Breast epithelium (tissue), 4 donors: ENCODE results near the gene KRT31. TPM values are rescaled to one million over a fixed set of nuclear protein-coding genes. Genes with fewer than 3 reads are reported as not detected.
"Not testable (repeated sequence)": the region's sequence is repeated elsewhere in the genome, so short reads cannot be mapped to it uniquely, and the experiment has no call there.

Experiments used
- DNase-seq, 2 donors: peaks; one replicate each; pipeline ENCODE4 v3.0.0-alpha.2; 2019; ENCODE audit warnings: low spot score in 2 of 2
- H3K27ac ChIP-seq, 2 donors: fragments of 200-600 bp; sonication (generic) in 1 of 2; one replicate each; pipeline ENCODE4 v1.5.1; 2016 to 2019; ENCODE audit warnings: mild to moderate bottlenecking in 1 of 2
- H3K27me3 ChIP-seq, 2 donors: fragments of 200-600 bp; sonication (generic) in 1 of 2; one replicate each; pipeline versions ENCODE4 v1.5.1 to v1.6.0; 2017 to 2019; ENCODE audit warnings: control low read depth in 1 of 2, mild to moderate bottlenecking in 1 of 2
- H3K36me3 ChIP-seq: fragments of 200-600 bp; one replicate; pipeline ENCODE4 v1.5.1; 2019
- H3K4me1 ChIP-seq, 2 donors: fragments of 200-600 bp; sonication (generic); one replicate each; pipeline ENCODE4 v1.5.1; 2016 to 2019; ENCODE audit warnings: control low read depth in 1 of 2
- H3K4me3 ChIP-seq, 3 donors: fragments of 200-600 bp; sonication (generic); 1 replicate in 2 of 3; 2 replicates in 1 of 3; pipeline ENCODE4 v1.5.1; 2016 to 2019; ENCODE audit warnings: mild to moderate bottlenecking in 3 of 3, moderate library complexity in 2 of 3
- H3K9me3 ChIP-seq, 2 donors: fragments of 200-600 bp; sonication (generic) in 1 of 2; one replicate each; pipeline ENCODE4 v1.5.1; 2016 to 2019; ENCODE audit warnings: control low read depth in 1 of 2
- POLR2A ChIP-seq: fragments of 450-650 bp; IDR thresholded peaks from one replicate; pipeline ENCODE4 v1.6.1; 2016; ENCODE audit warnings: antibody characterized with exemption, mild to moderate bottlenecking, moderate library complexity
- POLR2AphosphoS5 ChIP-seq, 3 donors: sonication (generic); formaldehyde crosslinking; IDR thresholded peaks; one replicate each; pipeline ENCODE4 v1.6.1; 2017; ENCODE audit warnings: antibody characterized with exemption in 3 of 3
- intact Hi-C: fragments of 100-400 bp; cut with DNase I; formaldehyde crosslinking; loops from one replicate; pipeline ENCODE4 v1.15.1; 2023; ENCODE audit warnings: low total_unique reads
- total RNA-seq, 3 donors: library from RNA; depleted of rRNA; stranded (reverse); fragments of >200 nt; gene quantifications; one replicate each; pipeline ENCODE4 v1.1.0, GENCODE V29; 2016
- TF ChIP-seq, protein P1 (sequence below), 3 donors: fragments of 450-650 bp; IDR thresholded peaks; one replicate each; pipeline ENCODE4 v1.5.1; 2016 to 2017; ENCODE audit warnings: antibody characterized with exemption in 3 of 3, mild to moderate bottlenecking in 3 of 3, moderate library complexity in 3 of 3

The KRT31 gene
- total RNA-seq, 3 donors from 2014 or later = not detected

DNA sequence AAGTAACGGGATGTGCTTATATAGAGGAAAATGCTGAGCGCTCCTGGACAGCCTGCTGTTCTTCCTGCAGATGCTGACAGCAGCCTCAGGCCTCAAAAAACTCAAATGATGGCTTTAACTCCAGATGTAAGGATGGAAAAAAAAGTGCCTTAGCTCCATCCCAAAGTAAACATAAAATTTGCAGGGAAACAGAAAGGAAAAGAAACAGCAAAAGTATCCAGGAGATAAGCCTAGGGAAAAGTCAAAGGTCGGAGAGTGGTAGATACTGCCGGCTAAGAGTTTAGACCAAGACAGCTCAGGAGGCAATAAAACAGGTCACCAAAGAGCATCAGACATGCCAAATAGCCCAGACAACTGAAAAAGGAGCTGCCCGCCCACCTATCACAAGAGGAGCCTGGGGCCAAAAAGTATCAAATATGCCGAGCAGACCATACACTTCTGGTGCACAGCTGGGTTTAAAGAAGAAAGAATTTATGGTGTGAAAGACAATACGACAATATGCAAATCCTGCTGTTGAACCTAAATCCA is 6.9 kb downstream of the KRT31 start:
- DNase-seq = no peak
- Histone ChIP-seq H3K9me3 (no peaks in the 10 kb centered on the region), H3K4me3 (no peak overlapping the region), H3K27ac (no peak overlapping the region), H3K27me3 (no peaks in the 10 kb centered on the region), H3K36me3 (no peaks in the 10 kb centered on the region), H3K4me1 (no peaks in the 10 kb centered on the region)
- intact Hi-C loops = no loop called here
- TF ChIP-seq, protein P1, sequence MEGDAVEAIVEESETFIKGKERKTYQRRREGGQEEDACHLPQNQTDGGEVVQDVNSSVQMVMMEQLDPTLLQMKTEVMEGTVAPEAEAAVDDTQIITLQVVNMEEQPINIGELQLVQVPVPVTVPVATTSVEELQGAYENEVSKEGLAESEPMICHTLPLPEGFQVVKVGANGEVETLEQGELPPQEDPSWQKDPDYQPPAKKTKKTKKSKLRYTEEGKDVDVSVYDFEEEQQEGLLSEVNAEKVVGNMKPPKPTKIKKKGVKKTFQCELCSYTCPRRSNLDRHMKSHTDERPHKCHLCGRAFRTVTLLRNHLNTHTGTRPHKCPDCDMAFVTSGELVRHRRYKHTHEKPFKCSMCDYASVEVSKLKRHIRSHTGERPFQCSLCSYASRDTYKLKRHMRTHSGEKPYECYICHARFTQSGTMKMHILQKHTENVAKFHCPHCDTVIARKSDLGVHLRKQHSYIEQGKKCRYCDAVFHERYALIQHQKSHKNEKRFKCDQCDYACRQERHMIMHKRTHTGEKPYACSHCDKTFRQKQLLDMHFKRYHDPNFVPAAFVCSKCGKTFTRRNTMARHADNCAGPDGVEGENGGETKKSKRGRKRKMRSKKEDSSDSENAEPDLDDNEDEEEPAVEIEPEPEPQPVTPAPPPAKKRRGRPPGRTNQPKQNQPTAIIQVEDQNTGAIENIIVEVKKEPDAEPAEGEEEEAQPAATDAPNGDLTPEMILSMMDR (IDR thresholded peaks at IDR 0.05) = no peak
- no peak for TF ChIP-seq POLR2A
- no peak for TF ChIP-seq POLR2AphosphoS5 (IDR thresholded peaks at IDR 0.05)

DNA sequence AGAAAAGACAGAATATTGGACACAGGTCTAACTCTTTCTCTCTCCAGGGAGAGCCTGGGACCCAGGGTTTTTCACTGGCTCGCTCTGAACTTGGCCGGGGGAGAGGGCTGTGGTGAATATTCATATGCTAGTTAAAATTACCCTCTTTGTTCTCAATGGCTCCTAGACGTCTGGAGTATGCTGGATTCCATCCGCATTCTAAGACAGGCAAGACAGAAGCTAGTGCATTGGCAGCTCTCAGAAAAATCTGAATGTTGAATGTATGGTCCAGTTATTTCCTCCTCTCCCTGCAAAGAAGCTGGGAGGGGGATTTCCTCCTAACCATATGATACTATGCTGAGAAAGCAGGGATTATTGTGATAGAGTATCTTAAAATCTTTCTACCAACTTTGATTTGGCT is 9.7 kb downstream of the KRT31 start:
- H3K27me3 ChIP-seq = no peaks in the 10 kb centered on the region
- DNase-seq = no peak
- no peaks in the 10 kb centered on the region for H3K36me3 ChIP-seq
- intact Hi-C loops = no loop called here
- H3K27ac ChIP-seq = no peak overlapping the region
- H3K9me3 ChIP-seq = no peaks in the 10 kb centered on the region
- no peaks in the 10 kb centered on the region for H3K4me1 ChIP-seq
- H3K4me3 ChIP-seq = no peak overlapping the region
- no peak for TF ChIP-seq POLR2AphosphoS5 (IDR thresholded peaks at IDR 0.05)
- TF ChIP-seq POLR2A = no peak
- TF ChIP-seq, protein P1 (IDR thresholded peaks at IDR 0.05) = no peak

DNA sequence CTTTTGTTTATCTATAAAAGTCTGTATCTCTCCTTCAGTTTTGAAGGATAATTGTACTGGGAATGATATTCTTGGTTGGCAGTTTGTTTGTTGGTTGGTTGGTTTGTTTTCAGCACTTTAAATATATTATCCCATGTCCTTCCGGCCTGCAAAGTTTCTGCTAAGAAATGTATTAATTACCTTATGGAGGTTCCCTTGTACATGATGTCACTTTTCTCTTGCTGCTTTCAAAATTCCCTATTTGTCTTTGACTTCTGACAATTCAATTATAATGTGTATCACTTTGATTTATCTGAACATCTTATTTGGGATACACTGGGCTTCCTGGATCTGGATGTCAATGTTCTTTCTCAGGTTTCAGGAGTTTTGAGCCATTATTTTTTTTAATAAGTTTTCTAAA is 11.2 kb downstream of the KRT31 start:
- H3K9me3 ChIP-seq = no peaks in the 10 kb centered on the region
- intact Hi-C loops = no loop called here
- H3K27me3 ChIP-seq = no peaks in the 10 kb centered on the region
- no peak for TF ChIP-seq POLR2A
- TF ChIP-seq POLR2AphosphoS5 (IDR thresholded peaks at IDR 0.05) = no peak
- TF ChIP-seq, protein P1 (IDR thresholded peaks at IDR 0.05) = no peak
- no peak overlapping the region for H3K27ac ChIP-seq
- no peaks in the 10 kb centered on the region for H3K36me3 ChIP-seq
- DNase-seq = no peak
- no peaks in the 10 kb centered on the region for H3K4me1 ChIP-seq
- H3K4me3 ChIP-seq = no peak overlapping the region

DNA sequence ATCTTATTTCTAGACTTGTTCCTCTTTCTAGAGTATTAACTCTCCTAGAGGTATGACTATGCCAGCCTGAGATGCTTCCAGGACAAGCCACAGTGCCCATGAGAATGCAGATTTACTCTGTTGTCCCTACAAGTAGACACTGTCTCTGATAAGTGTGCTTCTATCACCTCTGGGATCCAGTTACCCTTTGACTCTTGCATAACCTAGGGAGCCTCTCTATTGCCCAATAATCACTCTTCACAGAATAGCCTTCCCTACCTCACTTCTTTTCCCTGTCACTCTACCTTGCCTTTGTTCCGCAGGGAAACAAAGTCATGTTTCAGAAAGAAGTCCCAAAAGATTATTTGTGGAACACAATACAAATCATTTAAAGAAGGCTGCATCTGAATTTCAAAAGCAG is 13.7 kb downstream of the KRT31 start:
- Histone ChIP-seq H3K27me3 (no peaks in the 10 kb centered on the region), H3K4me1 (no peaks in the 10 kb centered on the region), H3K27ac (no peak overlapping the region), H3K36me3 (no peaks in the 10 kb centered on the region), H3K4me3 (no peak overlapping the region), H3K9me3 (no peaks in the 10 kb centered on the region)
- TF ChIP-seq POLR2AphosphoS5 (IDR thresholded peaks at IDR 0.05) (no peak), POLR2A (no peak)
- TF ChIP-seq, protein P1 (IDR thresholded peaks at IDR 0.05) = no peak
- DNase-seq = no peak
- intact Hi-C loops = no loop called here

DNA sequence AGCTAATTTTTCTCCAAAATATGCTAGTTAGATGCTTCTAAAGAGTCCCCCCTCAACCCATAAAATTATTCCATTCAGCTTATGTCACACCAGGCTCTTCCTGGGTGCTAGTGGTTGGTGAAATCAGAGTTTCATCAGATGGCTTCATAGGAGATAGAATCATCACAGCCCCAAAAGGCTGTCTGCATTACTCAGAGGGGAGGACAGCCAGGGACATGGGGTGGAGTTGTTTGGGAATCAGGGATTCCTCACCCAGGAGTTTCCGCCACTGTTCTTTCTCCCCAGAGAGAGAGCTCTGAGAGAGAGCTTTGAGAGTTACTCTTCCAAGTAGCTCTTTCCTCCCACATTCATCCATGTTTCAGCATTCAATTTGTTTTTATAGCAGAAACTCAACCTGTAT is 15.0 kb downstream of the KRT31 start:
- intact Hi-C loops = no loop called here

DNA sequence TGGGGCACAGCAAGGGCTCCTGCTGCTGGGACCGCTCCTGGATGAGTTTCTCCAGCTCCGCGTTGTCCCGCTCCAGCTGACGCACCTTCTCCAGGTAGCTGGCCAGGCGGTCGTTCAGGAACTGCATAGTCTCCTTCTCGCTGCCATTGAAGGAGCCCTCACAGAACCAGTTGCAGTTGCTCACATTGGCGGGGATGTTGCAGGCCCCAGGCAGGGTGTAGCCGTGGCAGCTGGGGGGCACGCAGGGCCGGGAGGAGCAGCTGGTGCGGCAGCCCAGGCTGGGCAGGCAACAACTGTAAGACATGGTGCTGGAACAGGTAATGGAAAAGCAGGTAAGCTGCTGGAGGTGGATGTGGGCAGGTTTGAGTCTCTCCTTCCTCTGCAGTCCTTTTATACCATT is 15.5 kb downstream of the KRT31 start, which contains the start of gene KRT34:
TSS of gene KRT34 (minus strand) at position 364 of the 400 bp plus-strand sequence. CDS start at position 304, 60 bp downstream.
- H3K9me3 ChIP-seq, H3K4me1 ChIP-seq, intact Hi-C loops, H3K27me3 ChIP-seq, H3K36me3 ChIP-seq, H3K4me3 ChIP-seq, DNase-seq, H3K27ac ChIP-seq: not testable (repeated sequence)

More for the DNA sequence above, 15.0 kb downstream of the KRT31 start:
- Histone ChIP-seq H3K27ac (no peak overlapping the region), H3K4me1 (no peaks in the 10 kb centered on the region), H3K9me3 (no peaks in the 10 kb centered on the region), H3K27me3 (no peaks in the 10 kb centered on the region), H3K36me3 (no peaks in the 10 kb centered on the region), H3K4me3 (no peak overlapping the region)
- TF ChIP-seq, protein P1 (IDR thresholded peaks at IDR 0.05) = no peak
- TF ChIP-seq POLR2A (no peak), POLR2AphosphoS5 (IDR thresholded peaks at IDR 0.05) (no peak)
- no peak for DNase-seq

DNA sequence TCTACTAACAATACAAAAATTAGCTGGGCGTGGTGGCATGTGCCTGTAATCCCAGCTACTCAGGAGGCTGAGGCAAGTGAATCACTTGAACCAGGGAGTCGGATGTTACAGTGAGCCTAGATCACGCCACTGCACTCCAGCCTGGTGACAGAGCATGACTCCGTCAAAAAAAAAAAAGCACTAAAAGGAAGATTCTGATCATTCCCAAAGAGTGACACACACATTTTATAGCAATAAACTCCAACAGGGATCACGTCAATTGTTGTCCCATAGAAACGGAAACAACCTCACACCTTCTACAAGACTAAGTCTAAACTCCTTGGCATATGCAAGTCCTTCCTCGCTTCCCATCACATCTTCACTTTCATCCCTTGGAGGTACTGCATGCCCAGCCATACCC is 17.3 kb downstream of the KRT31 start:
- H3K9me3 ChIP-seq, H3K4me3 ChIP-seq, H3K27ac ChIP-seq, H3K36me3 ChIP-seq, H3K4me1 ChIP-seq, H3K27me3 ChIP-seq, DNase-seq, intact Hi-C loops: not testable (repeated sequence)
